ENCODE data around the gene AP3B2.

The AP3B2 gene

DNA sequence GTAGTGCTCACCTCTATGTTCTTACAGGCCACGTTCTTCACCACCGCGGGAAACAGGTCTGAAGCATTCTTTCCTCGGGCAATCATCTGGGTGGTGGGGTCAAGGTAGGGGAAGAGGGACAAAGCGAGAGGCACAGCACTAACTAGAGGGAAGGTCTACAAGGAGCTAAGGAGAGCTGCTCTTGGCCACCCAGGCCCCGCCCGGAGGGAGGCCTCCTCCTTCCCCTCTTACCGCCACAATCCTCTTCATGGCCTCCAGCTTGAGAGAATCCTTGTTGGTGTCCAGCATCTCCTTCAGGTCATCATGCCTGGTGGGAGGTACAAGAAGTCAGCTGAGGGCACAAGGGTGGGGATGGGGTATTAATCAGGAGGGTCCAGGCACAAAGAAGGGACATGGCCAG is 20.5 kb downstream of the AP3B2 start:
- no peak for DNase-seq

DNA sequence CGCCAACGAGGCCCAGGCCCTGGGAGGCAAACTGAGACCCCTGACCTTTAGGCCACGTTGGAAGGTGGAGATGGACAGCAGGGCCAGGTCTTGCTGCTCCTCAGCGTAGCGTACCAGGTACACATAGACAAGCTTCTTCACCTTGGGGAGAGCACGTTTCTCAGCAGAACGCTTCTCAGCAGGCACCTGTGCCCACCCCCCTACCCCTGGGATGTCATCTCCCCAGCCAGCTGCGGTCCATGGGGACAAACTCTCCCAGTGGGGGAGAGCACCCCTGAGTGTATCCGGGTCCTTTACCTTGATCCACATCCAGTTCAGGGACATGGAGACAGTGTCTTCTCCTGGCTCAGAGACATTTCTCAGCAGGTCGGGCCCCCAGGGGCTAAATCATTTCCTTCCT is 21.0 kb downstream of the AP3B2 start:
- DNase-seq: no peak

DNA sequence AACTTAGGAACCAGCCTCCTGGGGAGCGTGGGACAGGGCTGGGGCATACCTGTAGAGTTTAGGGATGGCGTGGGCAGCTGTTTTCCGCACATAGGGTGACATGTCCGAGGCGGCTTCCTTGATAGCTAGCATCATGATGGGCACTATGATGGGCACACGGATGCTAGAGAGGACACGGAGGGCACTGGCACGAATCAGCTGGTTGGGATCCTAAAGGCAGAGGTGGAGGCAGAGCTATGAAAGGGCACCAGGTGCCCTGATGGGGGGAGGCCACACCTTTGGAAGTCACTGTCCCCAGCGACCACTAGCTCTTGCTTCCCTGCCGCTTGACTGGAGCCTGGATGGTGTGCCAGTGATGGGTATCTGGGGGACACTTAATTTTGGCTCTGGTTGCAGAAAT is 28.3 kb downstream of the AP3B2 start:
- no peak for DNase-seq

DNA sequence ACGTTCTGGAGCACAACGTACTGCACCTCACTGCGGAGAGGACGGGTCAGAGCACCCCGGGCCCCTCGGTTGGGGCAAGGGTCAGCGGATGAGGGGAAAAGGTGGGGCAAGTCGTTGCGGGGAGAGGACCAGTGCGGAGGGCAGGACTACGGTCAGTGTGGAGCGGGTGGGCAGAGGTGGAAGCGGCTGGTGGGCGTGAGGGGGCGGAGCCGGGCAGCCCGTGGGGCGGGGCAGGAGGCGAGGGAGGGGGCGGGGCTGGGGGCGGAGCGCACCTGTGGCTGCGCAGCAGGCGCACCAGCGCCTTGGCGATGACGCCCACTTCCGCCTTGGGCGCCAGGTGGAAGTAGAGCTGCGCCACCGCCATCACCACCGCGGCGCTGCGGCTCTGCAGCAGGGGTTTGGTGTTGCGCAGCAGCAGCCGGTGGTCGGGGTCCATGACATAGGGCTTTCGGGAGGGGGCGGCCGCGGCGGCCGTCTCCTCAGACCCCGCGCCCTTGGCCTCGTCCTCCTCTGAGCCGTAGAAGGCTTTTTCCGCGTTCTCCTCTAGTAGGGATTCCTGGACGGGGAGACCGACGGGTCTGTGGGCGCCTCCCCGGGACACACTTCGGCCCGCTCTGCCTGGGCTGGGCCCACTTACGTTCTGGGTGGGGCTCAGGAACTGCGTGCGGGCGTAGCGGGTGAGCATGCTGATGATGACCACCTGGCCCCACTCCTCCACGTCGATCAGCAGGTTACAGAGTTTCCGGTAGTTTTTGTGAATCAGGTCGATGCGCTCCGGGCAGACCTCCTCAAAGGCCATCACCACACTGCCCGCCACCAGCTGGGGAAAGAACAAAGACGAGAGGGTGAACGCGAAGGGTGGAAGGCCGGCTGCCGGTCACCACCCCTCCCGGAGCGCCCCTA is 29.2 kb downstream of the AP3B2 start:
- DNase-seq: peak; percentile 78 to 85

DNA sequence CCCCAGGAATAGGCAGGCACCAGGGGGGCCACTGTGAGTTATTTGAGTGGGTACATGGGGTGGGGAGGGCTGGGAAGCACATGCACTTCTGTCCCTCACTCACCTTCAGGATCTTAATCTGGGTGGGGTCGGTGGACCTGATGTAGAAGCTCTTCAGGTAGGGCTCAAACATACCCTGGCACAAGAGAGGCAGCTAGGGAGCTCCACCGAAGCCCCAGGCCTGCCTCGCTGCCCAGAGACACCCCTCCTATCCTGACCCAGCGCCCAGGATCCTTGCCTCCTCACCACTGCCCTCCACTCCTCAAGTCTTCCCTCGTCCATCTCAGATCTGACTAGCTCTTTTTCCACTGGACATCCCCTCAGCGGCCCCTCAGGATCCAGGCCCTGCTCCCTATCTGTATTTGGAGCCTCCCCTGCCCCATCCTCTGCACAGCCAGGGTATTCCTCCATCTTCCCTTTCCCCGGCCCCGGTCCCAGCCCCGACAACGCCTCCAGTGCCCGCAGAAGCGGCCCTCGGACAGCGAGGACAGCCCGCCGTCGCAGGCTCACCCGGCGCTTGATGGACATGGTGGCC is 30.0 kb downstream of the AP3B2 start:
- no peak for DNase-seq

DNA sequence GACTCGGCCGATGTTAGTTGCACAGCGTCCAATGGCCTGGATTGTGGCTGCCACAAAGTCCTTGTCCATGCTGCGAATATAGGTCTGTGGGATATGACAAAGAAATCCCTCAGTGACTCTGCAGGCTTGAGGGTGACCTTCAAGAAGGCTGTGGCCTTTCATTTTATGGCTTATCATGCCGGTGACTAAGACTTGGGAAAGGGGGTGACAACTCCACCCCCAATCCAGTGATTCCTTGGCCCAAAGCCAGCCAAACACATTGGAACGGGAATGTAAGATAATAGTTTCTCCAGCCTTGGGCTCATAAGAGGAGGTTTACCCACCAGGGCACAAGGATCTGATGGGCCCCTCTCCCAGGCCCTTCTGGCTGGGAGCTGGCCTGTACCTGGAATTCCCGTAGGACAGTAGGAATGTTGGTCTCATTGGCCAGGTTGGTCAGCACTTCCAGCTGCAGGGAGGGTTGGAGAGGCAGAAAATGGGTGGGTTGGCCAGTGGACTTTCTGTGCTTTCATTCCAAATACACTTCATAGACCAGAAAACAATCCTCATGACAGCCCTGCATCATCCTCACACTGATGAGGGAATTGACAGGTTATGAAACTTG is 31.9 kb downstream of the AP3B2 start:
- no peak for DNase-seq

DNA sequence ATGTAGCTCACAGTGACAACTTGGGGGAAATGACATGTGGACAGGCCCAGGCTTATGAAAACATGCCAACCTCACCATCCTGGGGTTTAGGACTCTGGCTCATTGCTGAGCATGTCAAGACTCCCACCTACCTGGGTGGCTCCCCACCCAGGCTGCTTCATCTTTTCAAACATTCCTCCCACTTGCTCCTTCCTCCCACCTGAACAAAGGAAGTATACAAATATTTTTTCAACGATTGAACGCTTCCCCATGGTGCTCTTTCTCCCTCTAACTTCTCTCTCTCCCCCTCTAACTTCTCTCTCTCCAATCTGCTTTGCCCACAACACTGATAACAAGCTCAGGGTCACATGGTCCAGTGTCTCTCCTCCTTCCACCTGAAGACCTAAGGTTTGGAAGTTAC is 34.8 kb downstream of the AP3B2 start:
- no peak for DNase-seq

DNA sequence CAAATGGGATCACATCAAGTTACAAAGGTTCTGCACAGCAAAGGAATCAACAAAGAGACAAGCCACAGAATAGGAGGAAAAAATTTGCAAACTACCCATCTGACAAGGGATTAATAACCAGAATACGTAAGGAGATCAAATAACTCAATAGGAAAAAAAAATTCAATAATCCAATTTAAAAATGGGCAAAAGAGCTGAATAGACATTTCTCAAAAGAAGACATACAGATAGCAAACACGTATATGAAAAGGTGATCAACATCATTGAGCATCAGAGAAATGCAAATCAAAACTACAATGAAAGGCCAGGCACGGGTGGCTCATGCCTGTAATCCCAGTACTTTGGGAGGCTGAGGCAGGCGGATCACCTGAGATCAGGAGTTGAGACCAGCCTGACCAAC is 39.0 kb downstream of the AP3B2 start:
- DNase-seq: no peak

DNA sequence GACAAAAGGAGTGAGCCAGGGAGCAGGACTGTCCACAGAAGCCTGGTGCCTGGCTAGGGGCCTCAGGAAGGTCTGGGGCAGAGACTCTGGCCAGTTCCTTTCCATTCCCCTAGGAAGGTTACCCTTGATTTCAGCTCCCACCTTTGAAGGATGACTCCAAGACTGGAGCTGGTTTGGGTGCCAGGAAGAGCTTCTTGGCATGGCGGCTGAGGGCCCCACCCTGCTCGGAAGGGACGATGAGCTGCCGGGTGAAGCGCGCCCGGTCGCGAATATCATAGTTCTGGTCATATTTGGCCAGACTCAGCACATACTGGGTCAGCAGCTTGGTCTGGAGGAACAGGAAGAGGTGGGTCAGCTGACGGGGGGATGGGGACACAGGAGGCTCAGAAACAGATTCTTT is 43.1 kb downstream of the AP3B2 start:
- DNase-seq: no peak

DNA sequence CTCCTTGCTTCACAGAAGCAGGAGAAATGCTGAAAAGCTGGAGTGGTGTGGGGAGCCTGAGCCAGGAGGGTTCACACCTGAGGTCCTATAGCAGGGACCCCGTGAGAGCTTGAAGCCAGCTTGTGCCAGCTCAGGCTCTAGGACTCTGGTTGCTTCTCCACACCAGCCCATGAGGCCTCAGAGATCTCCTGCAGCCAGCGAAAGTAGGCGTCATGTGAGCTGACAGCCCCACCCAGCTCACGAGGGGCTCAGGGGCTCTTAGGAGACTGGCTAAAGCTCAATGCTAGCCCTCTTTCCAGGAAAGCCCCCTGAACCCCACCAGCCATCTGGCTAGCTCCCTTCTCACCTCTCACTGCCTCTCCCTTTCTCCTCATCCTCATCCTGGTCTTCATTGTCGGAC is 45.7 kb downstream of the AP3B2 start:
- no peak for DNase-seq

DNA sequence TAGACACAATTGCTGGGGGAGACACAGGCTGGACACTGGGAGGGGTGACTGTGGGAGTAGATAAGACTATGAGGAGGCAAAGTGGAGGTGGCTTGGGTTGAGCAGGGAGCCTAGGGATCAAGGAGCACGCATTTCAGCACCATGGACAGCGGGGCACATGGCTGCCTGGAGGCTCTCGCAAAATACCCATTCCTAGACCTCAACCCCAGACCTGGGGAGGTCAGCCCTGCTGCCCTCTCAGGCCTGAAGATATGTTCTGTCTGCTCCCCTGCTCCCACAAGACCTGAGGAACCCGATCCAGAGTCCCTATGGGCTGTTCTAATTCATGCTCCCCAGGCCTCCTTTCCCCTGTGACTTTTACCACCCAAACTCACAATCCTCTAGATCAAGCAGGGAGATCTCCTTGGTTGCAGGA is 46.5 kb downstream of the AP3B2 start:
- peak in 1 of 2 experiments; percentile 26 for DNase-seq

DNA sequence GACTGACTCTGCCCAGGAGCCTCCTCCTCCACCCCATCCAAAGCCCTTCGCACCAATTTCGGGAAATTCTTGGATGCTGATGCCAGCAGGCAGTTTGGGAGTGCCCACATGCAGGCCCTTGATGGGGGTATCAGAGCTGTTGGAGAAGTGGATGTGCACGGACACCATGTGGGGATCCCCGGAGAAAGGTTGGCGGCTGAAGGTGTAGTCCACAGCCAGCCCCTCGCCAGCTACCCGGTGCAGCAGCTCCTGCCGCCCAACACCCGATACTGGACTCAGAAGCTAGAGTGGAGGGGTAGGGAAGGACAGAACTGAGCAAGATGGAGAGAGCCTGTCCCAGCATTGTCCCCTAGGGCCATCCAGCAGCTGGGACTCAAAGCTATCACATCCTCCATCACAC is 47.0 kb downstream of the AP3B2 start:
- DNase-seq: no peak

DNA sequence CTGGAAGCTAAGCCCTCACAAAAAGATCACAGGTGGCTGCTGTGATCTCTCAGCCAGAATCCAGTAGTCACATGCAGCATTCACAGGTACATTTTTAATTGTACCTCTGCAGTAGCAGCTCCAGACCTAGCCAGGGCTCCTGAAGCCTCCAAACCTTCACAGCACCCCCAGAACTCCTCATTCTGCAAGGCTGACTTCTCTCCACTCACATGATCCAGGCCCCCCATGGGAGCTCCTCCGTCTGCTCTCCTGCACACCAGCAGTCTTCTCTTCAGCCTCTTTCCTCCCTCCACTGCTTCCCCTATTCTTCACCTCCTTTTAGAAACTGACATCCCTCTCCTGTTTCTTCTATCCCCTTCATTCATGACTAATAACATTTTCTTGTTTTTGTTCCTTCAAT is 49.3 kb downstream of the AP3B2 start:
- DNase-seq: no peak

DNA sequence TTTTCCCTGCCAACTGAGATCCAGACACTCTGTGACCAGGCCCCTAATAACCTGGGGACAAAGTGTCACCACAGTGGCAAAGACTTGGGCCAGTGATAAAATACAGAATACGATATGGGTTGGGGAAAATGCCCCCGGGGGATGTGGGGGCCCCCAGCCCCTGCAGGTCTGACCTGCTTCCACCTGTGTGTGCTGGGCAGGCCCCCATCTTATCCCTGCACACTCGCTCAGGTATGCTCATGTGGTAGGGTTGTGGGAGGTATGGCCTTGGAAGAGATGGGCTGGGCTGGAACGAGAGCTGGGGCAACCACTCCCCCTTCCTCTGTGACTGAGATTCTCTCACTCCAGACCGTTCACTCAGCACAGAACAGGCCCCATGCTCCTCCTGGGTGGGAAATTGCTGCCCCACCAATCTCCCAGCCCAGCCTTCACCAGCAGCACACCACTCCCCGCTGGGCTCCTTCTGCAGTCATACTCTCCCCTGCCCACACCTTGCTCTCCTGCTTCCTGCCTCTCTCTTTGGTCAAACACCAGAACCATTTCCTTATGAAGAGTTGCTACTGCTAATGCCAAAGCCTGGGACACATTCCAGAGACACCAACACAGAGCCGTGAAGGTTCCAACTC is 52.9 kb downstream of the AP3B2 start:
- DNase-seq: no peak

DNA sequence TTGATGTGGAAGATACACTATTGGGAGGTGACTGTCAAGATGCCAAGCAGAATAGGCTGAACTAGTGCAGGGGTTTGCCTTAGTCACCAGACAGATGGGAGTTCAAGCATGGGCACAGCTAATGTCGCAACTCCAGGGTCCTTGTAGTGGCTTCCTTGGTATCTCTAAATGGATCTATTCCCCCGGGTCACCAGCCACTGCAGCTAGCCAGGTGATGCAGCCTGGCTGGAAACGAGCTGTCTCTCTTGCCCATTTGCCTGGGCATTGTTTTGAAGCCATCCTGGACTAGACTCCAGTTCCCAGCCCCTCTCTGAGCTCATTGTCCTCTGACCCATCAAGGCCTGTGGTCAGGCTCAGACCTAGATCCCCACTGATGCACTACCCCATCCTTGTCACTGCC is 54.1 kb downstream of the AP3B2 start:
- DNase-seq: no peak

DNA sequence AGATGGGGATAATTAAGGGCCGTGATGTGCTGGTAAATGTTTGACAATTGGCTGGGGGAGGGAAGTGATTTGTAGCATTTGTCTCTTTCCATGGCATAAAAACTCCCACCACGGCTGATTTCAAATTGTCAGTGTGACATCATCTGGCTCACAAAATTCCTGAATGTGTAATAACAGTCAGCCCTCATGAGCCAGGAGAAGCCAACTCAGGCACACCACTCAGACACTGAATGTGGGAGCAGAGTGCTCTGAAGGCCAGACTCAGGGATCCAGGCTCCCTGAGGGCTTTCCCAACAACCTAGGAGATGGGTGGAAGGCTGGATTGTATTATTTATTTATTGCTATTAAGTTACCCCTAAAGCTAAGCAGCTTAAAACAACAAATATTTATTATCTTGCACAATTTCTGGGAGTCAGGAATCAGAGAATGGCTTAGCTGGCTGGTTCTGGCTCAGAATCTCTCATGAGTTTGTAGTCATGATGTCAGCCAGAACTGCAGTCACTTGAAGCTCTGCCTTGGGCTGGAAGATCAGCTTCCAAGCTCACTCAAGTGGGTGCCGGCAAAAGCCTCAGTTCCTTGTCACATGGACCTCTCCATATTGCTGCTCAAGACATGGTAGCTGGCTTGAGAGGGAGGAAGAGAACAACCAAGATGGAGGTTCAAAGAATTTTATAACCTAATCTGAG is 56.0 kb downstream of the AP3B2 start:
- no peak for DNase-seq

DNA sequence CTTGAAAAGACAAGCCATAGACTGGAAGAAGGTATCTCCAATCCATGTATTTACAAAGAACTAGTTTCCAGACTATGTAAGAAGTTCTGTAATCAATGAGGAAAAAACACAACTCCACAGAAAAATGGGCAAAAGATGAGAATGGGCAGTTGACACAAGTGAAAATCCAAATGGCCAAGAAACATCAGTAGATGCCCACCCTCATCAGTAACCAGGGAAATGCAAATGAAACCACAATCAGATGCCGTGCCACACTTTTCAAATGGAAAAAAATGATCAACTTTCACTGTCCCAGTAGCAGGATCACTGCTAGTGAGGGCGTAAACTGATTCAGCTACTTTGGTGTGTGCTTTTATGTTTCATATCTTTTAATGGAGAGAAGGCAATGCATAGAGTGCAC is 58.0 kb downstream of the AP3B2 start:
- DNase-seq: no peak

DNA sequence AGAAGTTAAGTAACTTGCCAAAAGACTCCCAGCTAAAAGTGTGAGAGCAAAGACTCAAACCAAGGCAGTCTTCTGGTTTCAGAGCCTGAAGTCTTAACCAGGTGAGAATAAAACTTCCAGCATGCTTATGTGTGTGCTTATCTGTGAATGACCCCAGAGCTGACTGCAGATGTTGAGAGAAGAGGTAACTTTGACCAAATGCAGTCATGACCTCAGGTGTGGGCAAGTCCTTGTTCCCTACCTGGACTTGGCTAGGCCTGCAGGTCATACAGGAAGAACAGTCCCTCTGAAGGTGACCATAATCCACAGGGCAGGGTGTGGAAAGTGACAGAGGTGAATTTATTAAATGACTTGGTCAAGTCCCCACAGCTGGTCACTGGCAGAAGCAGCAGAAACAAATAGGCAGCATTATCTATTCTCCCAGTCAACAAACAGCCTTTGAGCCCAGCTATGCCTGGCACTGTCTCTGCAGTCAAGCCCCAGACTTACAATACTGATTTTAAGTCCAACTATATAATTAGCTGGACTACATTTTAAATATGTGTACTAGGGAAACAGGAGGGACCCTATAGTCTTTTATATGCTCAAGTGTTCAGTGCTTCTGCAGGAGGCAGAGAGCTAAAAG is 59.5 kb downstream of the AP3B2 start:
- DNase-seq: no peak

DNA sequence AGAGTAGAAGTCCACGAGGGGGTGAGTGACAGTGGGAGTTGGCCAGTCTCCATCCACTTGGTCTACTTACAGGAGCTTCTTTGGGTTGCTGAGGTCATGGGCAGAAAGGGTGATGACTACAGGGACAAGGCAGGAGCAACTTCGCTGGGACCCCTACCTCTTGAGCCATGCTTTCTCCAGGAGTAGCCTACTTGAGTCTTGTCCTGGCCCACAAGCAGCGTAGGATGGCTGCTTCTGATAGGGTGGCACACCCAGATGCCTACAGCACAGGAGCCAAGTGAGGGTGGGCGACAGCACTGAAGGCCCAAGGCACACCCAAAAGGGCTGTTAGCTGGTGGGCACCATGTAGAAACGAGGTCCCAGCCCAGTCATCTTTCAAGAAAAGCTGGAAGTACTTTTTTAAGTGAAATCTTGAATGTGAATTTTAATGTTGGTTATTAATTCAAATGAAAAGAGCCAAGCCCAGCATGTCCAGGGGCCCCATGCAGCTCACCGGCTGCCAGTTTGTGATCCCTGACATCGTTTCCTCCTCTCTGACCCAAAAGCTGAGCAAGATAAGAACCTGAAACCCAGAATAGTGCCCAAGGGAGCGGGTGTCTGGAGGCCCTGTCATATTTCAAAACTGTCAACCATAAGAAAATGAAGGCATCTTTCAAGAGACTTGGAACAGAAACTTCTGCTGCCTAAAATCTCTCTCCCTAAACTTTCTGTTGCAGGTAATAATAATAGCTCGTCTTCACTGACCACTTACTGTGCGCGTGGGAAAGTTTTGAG is 60.3 kb downstream of the AP3B2 start:
- no peak for DNase-seq

DNA sequence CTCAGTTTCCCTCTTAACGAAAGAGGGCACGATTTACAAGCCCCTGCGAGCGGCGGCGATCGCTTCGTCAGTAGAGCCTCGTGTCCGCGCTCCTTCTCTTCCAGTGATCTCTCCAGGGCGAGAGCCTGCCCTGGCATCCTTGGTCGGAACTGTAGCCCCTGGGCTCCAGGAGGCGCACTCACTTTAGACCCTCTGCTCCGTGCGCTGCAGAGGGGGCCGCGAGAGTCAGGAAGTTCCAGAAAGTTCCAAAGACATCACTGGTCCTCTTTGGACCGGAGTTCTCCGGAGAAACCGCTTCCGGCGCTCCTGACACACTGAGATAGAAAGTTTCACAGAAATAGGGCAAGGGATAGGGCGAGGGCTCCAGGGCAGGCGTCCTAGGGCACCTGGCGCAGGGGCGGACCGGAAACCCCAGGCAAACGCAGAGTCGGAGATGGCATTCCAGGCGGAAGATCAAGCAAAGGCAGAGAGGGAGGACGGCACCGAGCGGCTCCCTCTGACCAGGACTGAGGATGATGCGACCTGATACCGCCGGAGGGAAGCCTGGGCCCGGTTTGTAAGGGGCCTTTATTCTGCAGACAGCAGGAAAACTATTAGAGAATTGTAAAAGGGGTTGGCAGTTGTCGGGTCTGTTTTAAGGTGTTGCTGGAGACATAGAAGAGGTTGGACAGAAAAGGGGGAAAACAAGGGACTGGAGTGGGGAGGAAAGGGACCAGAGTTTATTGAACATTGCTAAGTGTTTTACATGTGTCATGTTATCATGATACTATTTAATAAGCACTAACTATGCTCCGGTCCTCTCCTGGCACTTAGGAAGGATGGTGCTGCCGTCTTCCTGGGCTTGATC is 61.2 kb downstream of the AP3B2 start:
- DNase-seq: no peak

DNA sequence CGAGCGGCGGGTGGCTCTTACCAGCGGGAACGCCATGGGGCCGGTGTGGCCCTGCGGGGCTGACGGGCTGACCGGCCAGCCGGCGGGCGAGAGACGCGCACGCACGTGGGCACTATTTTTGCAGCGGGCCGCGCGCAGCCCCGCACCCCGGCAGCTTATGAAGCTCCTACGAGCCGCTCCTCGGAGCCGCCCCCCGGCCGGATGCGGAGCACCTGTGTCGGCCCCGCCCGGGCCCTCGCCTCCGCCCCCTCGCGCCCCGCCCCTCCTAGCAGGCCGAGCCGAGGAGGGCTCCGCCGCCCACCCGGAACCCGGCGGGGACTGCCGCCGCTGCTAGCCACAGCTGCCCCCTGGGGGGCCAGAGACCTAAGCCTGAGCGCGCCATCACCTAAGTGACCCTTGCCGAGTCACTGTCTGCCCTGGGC is 61.8 kb downstream of the AP3B2 start:
- peak; percentile 53 to 58 for DNase-seq
